Measurements from ENCODE around the gene LRMDA. TPM values are rescaled to one million over a fixed set of nuclear protein-coding genes. Genes with fewer than 3 reads are reported as not detected.
A peak's percentile ranks its signal among the peaks of the same experiment; 100 is the strongest.

Gene LRMDA
- polyA plus RNA-seq, 2 of the 4 experiments (the other 2 are of a cell fraction): 4.6 to 5.2 TPM

- ATAC-seq: no peak
- Histone ChIP-seq H3K27ac (peak overlapping the region in 1 of 2 experiments; percentile 46; a peak in 3 of 6 replicates), H3K4me1 (peaks cover 19% of the 10 kb centered on the region; the same call in 1 of the 3 replicates), H3K4me2 (no peak overlapping the region), H3K4me3 (no peak overlapping the region), H3K9me3 (no peaks in the 10 kb centered on the region)
- ChIA-PET CTCF (no interaction called here), POLR2A (no interaction called here)
- 88% methylated on average over 3 of the region's 3 CpGs for WGBS (ENCODE audit: missing lambda C conversion rate)
- no peak for DNase-seq (ENCODE audit: low read depth in 1 of 2, low spot score in 1 of 2)
- no peak for FAIRE-seq
- TF ChIP-seq, protein P1, sequence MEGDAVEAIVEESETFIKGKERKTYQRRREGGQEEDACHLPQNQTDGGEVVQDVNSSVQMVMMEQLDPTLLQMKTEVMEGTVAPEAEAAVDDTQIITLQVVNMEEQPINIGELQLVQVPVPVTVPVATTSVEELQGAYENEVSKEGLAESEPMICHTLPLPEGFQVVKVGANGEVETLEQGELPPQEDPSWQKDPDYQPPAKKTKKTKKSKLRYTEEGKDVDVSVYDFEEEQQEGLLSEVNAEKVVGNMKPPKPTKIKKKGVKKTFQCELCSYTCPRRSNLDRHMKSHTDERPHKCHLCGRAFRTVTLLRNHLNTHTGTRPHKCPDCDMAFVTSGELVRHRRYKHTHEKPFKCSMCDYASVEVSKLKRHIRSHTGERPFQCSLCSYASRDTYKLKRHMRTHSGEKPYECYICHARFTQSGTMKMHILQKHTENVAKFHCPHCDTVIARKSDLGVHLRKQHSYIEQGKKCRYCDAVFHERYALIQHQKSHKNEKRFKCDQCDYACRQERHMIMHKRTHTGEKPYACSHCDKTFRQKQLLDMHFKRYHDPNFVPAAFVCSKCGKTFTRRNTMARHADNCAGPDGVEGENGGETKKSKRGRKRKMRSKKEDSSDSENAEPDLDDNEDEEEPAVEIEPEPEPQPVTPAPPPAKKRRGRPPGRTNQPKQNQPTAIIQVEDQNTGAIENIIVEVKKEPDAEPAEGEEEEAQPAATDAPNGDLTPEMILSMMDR (IDR thresholded peaks at IDR 0.05): no peak
- TF ChIP-seq REST (IDR thresholded peaks at IDR 0.05) (no peak), HOXA7 (CRISPR knock-in tag; IDR thresholded peaks at IDR 0.05) (no peak)
Observed at GRCh38 chr10:75507469-75507868, 76.0 kb downstream of the LRMDA start.

DNA sequence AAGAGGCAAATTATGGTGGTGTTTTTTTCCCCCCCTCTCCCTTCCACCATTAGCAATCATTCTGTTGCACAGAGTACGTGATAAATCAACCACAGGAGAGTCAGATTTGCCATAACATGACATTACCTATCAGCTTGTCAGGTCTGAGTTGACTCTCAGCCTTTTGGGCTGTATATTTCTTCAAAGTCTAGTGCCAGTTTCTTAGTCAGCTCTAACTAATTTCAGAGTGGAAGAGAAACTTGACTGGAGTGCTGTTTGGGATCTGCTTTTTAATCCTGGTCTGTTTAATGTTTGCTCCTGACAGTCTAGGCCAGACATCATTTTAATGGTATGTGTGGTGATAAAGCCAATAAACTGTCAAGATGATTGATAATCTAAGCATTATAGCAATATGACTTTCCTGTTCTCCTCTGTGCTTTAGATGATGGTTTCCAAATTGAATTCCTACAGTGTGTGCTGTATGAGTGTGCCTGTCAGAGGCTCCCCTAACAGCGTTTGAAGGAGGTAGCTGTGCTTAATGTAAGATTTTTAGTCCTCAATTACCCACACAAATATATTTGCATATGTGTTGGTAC is 76.9 kb downstream of the LRMDA start:
- Histone ChIP-seq H3K4me1 (peaks cover 19% of the 10 kb centered on the region; the same call in 1 of the 3 replicates), H3K27ac (peak overlapping the region in 1 of 2 experiments; percentile 48; a peak in 3 of 6 replicates), H3K4me3 (no peak overlapping the region), H3K9me3 (no peaks in the 10 kb centered on the region), H3K4me2 (peak overlapping the region; percentile 12; the same call in 1 of the 3 replicates)
- FAIRE-seq: peak; percentile 7
- peak in 1 of 2 experiments; percentile 10 for DNase-seq (ENCODE audit: low read depth in 1 of 2, low spot score in 1 of 2)
- 19% methylated on average over 2 of the region's 2 CpGs for WGBS (ENCODE audit: missing lambda C conversion rate)
- ChIA-PET POLR2A (no interaction called here), CTCF (interaction anchor here (0.6 kb wide), 1 partner anchor 517 kb away, joined by 3 read pairs; no protein-coding TSS in a partner anchor)
- ATAC-seq: peak; percentile 60 to 86; a peak in 5 of 6 replicates
- TF ChIP-seq HOXB5 (CRISPR knock-in tag; IDR thresholded peaks at IDR 0.05): peak; percentile 88
- no peak for TF ChIP-seq ZNF302 (CRISPR knock-in tag; IDR thresholded peaks at IDR 0.05)
- no peak for TF ChIP-seq CHD2 (IDR thresholded peaks at IDR 0.05; ENCODE audit: low read length, partially characterized antibody)
- TF ChIP-seq RARB (CRISPR knock-in tag; IDR thresholded peaks at IDR 0.05): no peak
- TF ChIP-seq NR3C1 (IDR thresholded peaks at IDR 0.05): no peak
- no peak for TF ChIP-seq FOSB (CRISPR knock-in tag; IDR thresholded peaks at IDR 0.05)
- TF ChIP-seq HOXB13 (CRISPR knock-in tag; IDR thresholded peaks at IDR 0.05; ENCODE audit: low read depth): no peak

- peak in 1 of 2 experiments; percentile 35; a peak in 1 of 6 replicates for ATAC-seq
Observed at GRCh38 chr10:75508814-75509306, 77.4 kb downstream of the LRMDA start.

More at GRCh38 chr10:75508814-75509306, 77.4 kb downstream of the LRMDA start:
- POLR2A ChIA-PET: no interaction called here
- peaks cover 19% of the 10 kb centered on the region; the same call in 1 of the 3 replicates for H3K4me1 ChIP-seq
- H3K9me3 ChIP-seq: no peaks in the 10 kb centered on the region
- H3K4me3 ChIP-seq: no peak overlapping the region
- WGBS (ENCODE audit: missing lambda C conversion rate): 41% methylated on average over 7 of the region's 7 CpGs
- FAIRE-seq: no peak
- peak overlapping the region in 1 of 2 experiments; percentile 48; a peak in 3 of 6 replicates for H3K27ac ChIP-seq
- no peak for TF ChIP-seq POLR2A (IDR thresholded peaks at IDR 0.05; ENCODE audit: low read length)
- TF ChIP-seq POLR2AphosphoS2 (conservative IDR thresholded peaks at IDR 0.05; ENCODE audit: low read length): no peak
- TF ChIP-seq ELK1 (IDR thresholded peaks at IDR 0.05; ENCODE audit: low read depth, low read length): no peak
- TF ChIP-seq PBX3 (IDR thresholded peaks at IDR 0.05): no peak
- no peak for TF ChIP-seq MYC (IDR thresholded peaks at IDR 0.05; ENCODE audit: borderline replicate concordance, low read length)
- TF ChIP-seq KDM5A (IDR thresholded peaks at IDR 0.05): no peak
- TF ChIP-seq TP53 (CRISPR knock-in tag; IDR thresholded peaks at IDR 0.05): no peak
- TF ChIP-seq FOSL2 (IDR thresholded peaks at IDR 0.05): no peak
- no peak for TF ChIP-seq FOSL2 (CRISPR knock-in tag; IDR thresholded peaks at IDR 0.05)
- no peak for TF ChIP-seq RNF2 (IDR thresholded peaks at IDR 0.05; ENCODE audit: borderline replicate concordance, low read depth)
- TF ChIP-seq CBX2 (IDR thresholded peaks at IDR 0.05; ENCODE audit: borderline replicate concordance, low read depth): no peak
- TF ChIP-seq RCOR1 (IDR thresholded peaks at IDR 0.05; ENCODE audit: low read depth, low read length): no peak
- TF ChIP-seq KDM1A (IDR thresholded peaks at IDR 0.05; ENCODE audit: low read depth): no peak
- TF ChIP-seq HOXB13 (CRISPR knock-in tag; IDR thresholded peaks at IDR 0.05; ENCODE audit: low read depth): no peak
- no peak for TF ChIP-seq SMC3 (IDR thresholded peaks at IDR 0.05)
- no peak for TF ChIP-seq ESRRA (IDR thresholded peaks at IDR 0.05; ENCODE audit: borderline replicate concordance, low read length)
- no peak for TF ChIP-seq RAD21 (conservative IDR thresholded peaks at IDR 0.05 in 1 of 2, IDR thresholded peaks at IDR 0.05 in 1 of 2)
- no peak for TF ChIP-seq CBX8 (IDR thresholded peaks at IDR 0.05)
- no peak for DNase-seq (ENCODE audit: low read depth in 1 of 2, low spot score in 1 of 2)
- CTCF ChIA-PET: interaction anchor here (0.6 kb wide), 1 partner anchor 517 kb away, joined by 3 read pairs; no protein-coding TSS in a partner anchor
- H3K4me2 ChIP-seq: peak overlapping the region; percentile 12; the same call in 1 of the 3 replicates

All from A549 (cell line).